OCI-LY1 (cell line): Measurements from ENCODE around the gene IL23A.

Source experiments
- CTCF ChIP-seq: fragments of 200-600 bp; sonication (generic), shearing (Covaris generic); IDR thresholded peaks from 2 replicates; pipeline ENCODE4 v1.5.1; 2017; ENCODE audit warnings: mild to moderate bottlenecking, antibody characterized with exemption, low read length, moderate library complexity, mixed read lengths
- EZH2 ChIP-seq: fragments of 200-600 bp; sonication (generic), shearing (Covaris generic); IDR thresholded peaks from 2 replicates; pipeline ENCODE4 v1.8.0; 2017; ENCODE audit warnings: borderline replicate concordance, mixed run types, mild to moderate bottlenecking, antibody characterized with exemption, low read length, moderate library complexity, mixed read lengths

- no peak for TF ChIP-seq CTCF
- TF ChIP-seq EZH2 = no peak
Measured at GRCh38 chr12:56336361-56337167, 2.1 kb upstream of the IL23A start.
